SK-N-SH (cell line): ENCODE results near the gene NUF2. TPM values are rescaled to one million over a fixed set of nuclear protein-coding genes. Genes with fewer than 3 reads are reported as not detected.
"Not testable (repeated sequence)": the region's sequence is repeated elsewhere in the genome, so short reads cannot be mapped to it uniquely, and the experiment has no call there.

Experiments used
- CTCF ChIA-PET: fragments of 300-600, 350-600 bp; formaldehyde crosslinking; extraction: SDS; loops from one replicate; lab custom pipeline; 2021; lab: Yijun Ruan, JAX
- POLR2A ChIA-PET: fragments of 350-600 bp; sonication (Branson Sonifier 250); formaldehyde crosslinking; extraction: SDS; loops from one replicate; lab custom pipeline; 2020; ENCODE audit warnings: antibody characterized with exemption, inconsistent platforms; lab: Yijun Ruan, JAX
- DNase-seq: peaks from one replicate; pipeline ENCODE4 v3.0.0; 2012
- H2AFZ ChIP-seq: fragments of 200-600 bp; sonication (generic); 2 replicates; pipeline ENCODE4 v1.8.1; 2016; ENCODE audit warnings: antibody characterized with exemption, mild to moderate bottlenecking, low read depth
- H3F3A ChIP-seq: fragments of 200-600 bp; sonication (generic); replicated peaks from 2 replicates; pipeline ENCODE3; 2016; ENCODE audit warnings: antibody characterized with exemption, mild to moderate bottlenecking; ENCODE audit not compliant: insufficient read depth
- H3K27ac ChIP-seq, 2 experiments: fragments of 200-500 bp in 1 of 2; fragments of 200-600 bp in 1 of 2; sonication (Bioruptor generic) in 1 of 2; sonication (generic), shearing (Covaris generic) in 1 of 2; 2 replicates each; pipeline versions ENCODE4 v1.5.1 to v1.6.1; 2014 to 2016; ENCODE audit warnings: low read depth in 2 of 2, inconsistent platforms in 1 of 2, low read length in 1 of 2, mild to moderate bottlenecking in 1 of 2, mixed read lengths in 1 of 2
- H3K27me3 ChIP-seq: fragments of 200-600 bp; sonication (generic), shearing (Covaris generic); 2 replicates; pipeline ENCODE4 v1.6.1; 2016; ENCODE audit warnings: mixed run types; ENCODE audit not compliant: insufficient read depth
- H3K36me3 ChIP-seq, 2 experiments: fragments of 200-500 bp in 1 of 2; fragments of 200-600 bp in 1 of 2; sonication (Bioruptor generic) in 1 of 2; sonication (generic) in 1 of 2; replicated peaks in 1 of 2; 2 replicates each; pipeline versions ENCODE3 to v1.5.1; 2014 to 2016; ENCODE audit warnings: low read length in 1 of 2, mild to moderate bottlenecking in 1 of 2; ENCODE audit not compliant: insufficient read depth in 2 of 2, control insufficient read depth in 1 of 2
- H3K4me1 ChIP-seq, 2 experiments: fragments of 200-500 bp in 1 of 2; fragments of 200-600 bp in 1 of 2; sonication (Bioruptor generic) in 1 of 2; sonication (generic), shearing (Covaris generic) in 1 of 2; 2 replicates each; pipeline versions ENCODE4 v1.5.1 to v1.6.1; 2014 to 2016; ENCODE audit warnings: low read depth in 1 of 2, low read length in 1 of 2, mixed run types in 1 of 2; ENCODE audit not compliant: insufficient read depth in 2 of 2, control insufficient read depth in 1 of 2
- H3K4me2 ChIP-seq: fragments of 200-600 bp; sonication (generic), shearing (Covaris generic); 2 replicates; pipeline ENCODE4 v1.6.1; 2017; ENCODE audit warnings: mixed run types
- H3K4me3 ChIP-seq, 2 experiments: fragments of 200-500 bp in 1 of 2; fragments of 200-600 bp in 1 of 2; sonication (Bioruptor generic) in 1 of 2; sonication (generic), shearing (Covaris generic) in 1 of 2; 2 replicates each; pipeline versions ENCODE4 v1.5.1 to v1.8.1; 2014 to 2016; ENCODE audit warnings: low read depth in 2 of 2, inconsistent platforms in 1 of 2, low read length in 1 of 2, mild to moderate bottlenecking in 1 of 2, mixed read lengths in 1 of 2, moderate library complexity in 1 of 2
- H3K79me2 ChIP-seq: fragments of 200-600 bp; sonication (generic); 2 replicates; pipeline ENCODE4 v1.8.1; 2017; ENCODE audit warnings: mild to moderate bottlenecking; ENCODE audit not compliant: insufficient read depth
- H3K9ac ChIP-seq: fragments of 200-600 bp; sonication (generic); 2 replicates; pipeline ENCODE4 v1.6.1; 2017; ENCODE audit warnings: mixed run types
- H3K9me2 ChIP-seq: fragments of 200-600 bp; sonication (generic); 2 replicates; pipeline ENCODE4 v1.6.1; 2017; ENCODE audit warnings: mixed run types
- H3K9me3 ChIP-seq: fragments of 200-600 bp; sonication (generic); 2 replicates; pipeline ENCODE4 v1.6.1; 2017; ENCODE audit warnings: mixed run types, mild to moderate bottlenecking, moderate library complexity
- H4K20me1 ChIP-seq: fragments of 200-600 bp; sonication (generic); 2 replicates; pipeline ENCODE4 v1.6.1; 2017; ENCODE audit warnings: mild to moderate bottlenecking, mixed run types; ENCODE audit not compliant: insufficient read depth
- CHD2 ChIP-seq: fragments of 150-350 bp; IDR thresholded peaks from 2 replicates; pipeline ENCODE4 v1.6.1; 2018; ENCODE audit warnings: low read length; ENCODE audit not compliant: partially characterized antibody
- EP300 ChIP-seq, 2 experiments: IDR thresholded peaks; 2 replicates each; pipeline versions ENCODE4 v1.4.0 to v1.6.1; 2012; ENCODE audit warnings: borderline replicate concordance in 1 of 2, low read depth in 1 of 2, low read length in 1 of 2
- EZH2phosphoT487 ChIP-seq: fragments of 200-600 bp; sonication (generic); IDR thresholded peaks from 2 replicates; pipeline ENCODE4 v1.6.1; 2017; ENCODE audit warnings: low read depth, mixed run types, mild to moderate bottlenecking, antibody characterized with exemption, moderate library complexity, borderline replicate concordance
- FOSL2 ChIP-seq: IDR thresholded peaks from 2 replicates; pipeline ENCODE4 v1.4.0; 2012; ENCODE audit warnings: low read depth, mild to moderate bottlenecking, moderate library complexity, borderline replicate concordance
- FOXJ3 ChIP-seq: sonication (generic); formaldehyde crosslinking; IDR thresholded peaks from 2 replicates; pipeline ENCODE4 v1.5.1; 2020; ENCODE audit warnings: mild to moderate bottlenecking, missing genetic modification reagents
- JUND ChIP-seq: IDR thresholded peaks from 2 replicates; pipeline ENCODE4 v1.4.0; 2012
- NFIC ChIP-seq: IDR thresholded peaks from 2 replicates; pipeline ENCODE4 v1.4.0; 2012; ENCODE audit warnings: borderline replicate concordance
- NRF1 ChIP-seq: IDR thresholded peaks from 2 replicates; pipeline ENCODE4 v1.6.1; 2012; ENCODE audit warnings: low read depth, mild to moderate bottlenecking, low read length
- POLR2AphosphoS5 ChIP-seq: IDR thresholded peaks from 2 replicates; pipeline ENCODE4 v1.6.1; 2012; ENCODE audit warnings: low read depth, low read length
- RFX5 ChIP-seq: IDR thresholded peaks from 2 replicates; pipeline ENCODE4 v1.6.1; 2012; ENCODE audit warnings: mild to moderate bottlenecking, improper control_type of control experiment, low read length
- RXRA ChIP-seq: IDR thresholded peaks from 2 replicates; pipeline ENCODE4 v1.4.0; 2012; ENCODE audit warnings: low read depth, mild to moderate bottlenecking, borderline replicate concordance
- SIN3A ChIP-seq: IDR thresholded peaks from 2 replicates; pipeline ENCODE4 v1.6.1; 2012; ENCODE audit warnings: low read depth, mild to moderate bottlenecking, low read length, moderate library complexity, borderline replicate concordance
- TAF1 ChIP-seq: IDR thresholded peaks from 2 replicates; pipeline ENCODE4 v1.6.1; 2012; ENCODE audit warnings: low read depth, mild to moderate bottlenecking, low read length, moderate library complexity, borderline replicate concordance
- TCF12 ChIP-seq: IDR thresholded peaks from 2 replicates; pipeline ENCODE4 v1.4.0; 2012
- TEAD4 ChIP-seq: IDR thresholded peaks from 2 replicates; pipeline ENCODE4 v1.4.0; 2012; ENCODE audit warnings: mild to moderate bottlenecking, borderline replicate concordance; ENCODE audit not compliant: insufficient read depth
- WGBS: methylation state at CpG from one replicate; pipeline ENCODE4 v1.1.6; 2017; ENCODE audit warnings: low lambda C conversion rate; 5-methylcytosine and 5-hydroxymethylcytosine counted together
- polyA plus RNA-seq, 3 experiments: library from polyadenylated mRNA; depleted of rRNA; stranded (reverse); fragments of >200 nt; gene quantifications; 2 replicates each; pipeline ENCODE4 v1.2.3, GENCODE V29; 2012
- TF ChIP-seq, protein P1 (sequence below): fragments of 150-350 bp; IDR thresholded peaks from 2 replicates; pipeline ENCODE4 v1.6.1; 2016; ENCODE audit warnings: mild to moderate bottlenecking, low read depth, low read length
- TF ChIP-seq, protein P2 (sequence below): IDR thresholded peaks from 2 replicates; pipeline ENCODE4 v1.6.1; 2012; ENCODE audit warnings: mild to moderate bottlenecking, low read depth, low read length, moderate library complexity
- TF ChIP-seq, protein P3 (sequence below): IDR thresholded peaks from 2 replicates; pipeline ENCODE4 v1.4.0; 2012; ENCODE audit warnings: low read depth

Gene NUF2
- polyA plus RNA-seq, 1 of the 3 experiments (the other 2 are of a cell fraction), result 11.3 TPM

DNA sequence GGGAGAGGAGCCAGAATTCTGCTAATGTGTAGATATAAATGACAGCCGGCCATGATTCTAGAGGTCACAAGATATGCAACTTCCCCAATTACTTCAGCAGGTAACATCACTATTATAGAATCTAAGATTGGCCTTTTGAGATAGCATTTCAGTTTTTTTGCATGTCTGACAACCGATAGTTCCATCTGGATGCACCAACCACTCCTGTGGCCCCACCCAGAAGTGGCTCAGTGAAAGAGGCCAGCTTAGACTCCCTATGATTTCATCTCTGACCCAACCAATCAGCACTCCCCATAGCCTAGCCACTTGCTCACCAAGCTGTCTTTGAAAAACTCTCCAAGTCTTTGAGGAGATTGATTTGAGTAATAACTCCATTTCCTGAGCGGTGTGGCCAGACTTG is 30.3 kb upstream of the NUF2 start:
- TF ChIP-seq, protein P1, sequence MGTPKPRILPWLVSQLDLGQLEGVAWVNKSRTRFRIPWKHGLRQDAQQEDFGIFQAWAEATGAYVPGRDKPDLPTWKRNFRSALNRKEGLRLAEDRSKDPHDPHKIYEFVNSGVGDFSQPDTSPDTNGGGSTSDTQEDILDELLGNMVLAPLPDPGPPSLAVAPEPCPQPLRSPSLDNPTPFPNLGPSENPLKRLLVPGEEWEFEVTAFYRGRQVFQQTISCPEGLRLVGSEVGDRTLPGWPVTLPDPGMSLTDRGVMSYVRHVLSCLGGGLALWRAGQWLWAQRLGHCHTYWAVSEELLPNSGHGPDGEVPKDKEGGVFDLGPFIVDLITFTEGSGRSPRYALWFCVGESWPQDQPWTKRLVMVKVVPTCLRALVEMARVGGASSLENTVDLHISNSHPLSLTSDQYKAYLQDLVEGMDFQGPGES, result no peak
- no peak for TF ChIP-seq EZH2phosphoT487
- no peak for TF ChIP-seq NFIC
- TF ChIP-seq FOSL2, result no peak
- no peak for TF ChIP-seq POLR2AphosphoS5
- TF ChIP-seq SIN3A, result no peak
- TF ChIP-seq, protein P2, sequence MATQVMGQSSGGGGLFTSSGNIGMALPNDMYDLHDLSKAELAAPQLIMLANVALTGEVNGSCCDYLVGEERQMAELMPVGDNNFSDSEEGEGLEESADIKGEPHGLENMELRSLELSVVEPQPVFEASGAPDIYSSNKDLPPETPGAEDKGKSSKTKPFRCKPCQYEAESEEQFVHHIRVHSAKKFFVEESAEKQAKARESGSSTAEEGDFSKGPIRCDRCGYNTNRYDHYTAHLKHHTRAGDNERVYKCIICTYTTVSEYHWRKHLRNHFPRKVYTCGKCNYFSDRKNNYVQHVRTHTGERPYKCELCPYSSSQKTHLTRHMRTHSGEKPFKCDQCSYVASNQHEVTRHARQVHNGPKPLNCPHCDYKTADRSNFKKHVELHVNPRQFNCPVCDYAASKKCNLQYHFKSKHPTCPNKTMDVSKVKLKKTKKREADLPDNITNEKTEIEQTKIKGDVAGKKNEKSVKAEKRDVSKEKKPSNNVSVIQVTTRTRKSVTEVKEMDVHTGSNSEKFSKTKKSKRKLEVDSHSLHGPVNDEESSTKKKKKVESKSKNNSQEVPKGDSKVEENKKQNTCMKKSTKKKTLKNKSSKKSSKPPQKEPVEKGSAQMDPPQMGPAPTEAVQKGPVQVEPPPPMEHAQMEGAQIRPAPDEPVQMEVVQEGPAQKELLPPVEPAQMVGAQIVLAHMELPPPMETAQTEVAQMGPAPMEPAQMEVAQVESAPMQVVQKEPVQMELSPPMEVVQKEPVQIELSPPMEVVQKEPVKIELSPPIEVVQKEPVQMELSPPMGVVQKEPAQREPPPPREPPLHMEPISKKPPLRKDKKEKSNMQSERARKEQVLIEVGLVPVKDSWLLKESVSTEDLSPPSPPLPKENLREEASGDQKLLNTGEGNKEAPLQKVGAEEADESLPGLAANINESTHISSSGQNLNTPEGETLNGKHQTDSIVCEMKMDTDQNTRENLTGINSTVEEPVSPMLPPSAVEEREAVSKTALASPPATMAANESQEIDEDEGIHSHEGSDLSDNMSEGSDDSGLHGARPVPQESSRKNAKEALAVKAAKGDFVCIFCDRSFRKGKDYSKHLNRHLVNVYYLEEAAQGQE, result no peak
- TF ChIP-seq RFX5, result no peak
- TF ChIP-seq TAF1, result no peak
- TF ChIP-seq, protein P3, sequence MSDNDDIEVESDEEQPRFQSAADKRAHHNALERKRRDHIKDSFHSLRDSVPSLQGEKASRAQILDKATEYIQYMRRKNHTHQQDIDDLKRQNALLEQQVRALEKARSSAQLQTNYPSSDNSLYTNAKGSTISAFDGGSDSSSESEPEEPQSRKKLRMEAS, result no peak
- TF ChIP-seq TCF12, result no peak
- no peak for TF ChIP-seq JUND
- TF ChIP-seq FOXJ3 (CRISPR knock-in tag), result no peak
- no peak for TF ChIP-seq TEAD4
- no peak for TF ChIP-seq CHD2
- no peak for TF ChIP-seq RXRA
- TF ChIP-seq NRF1, result no peak
- no peak for TF ChIP-seq EP300 (IDR thresholded peaks at IDR 0.05; ENCODE audit: borderline replicate concordance in 1 of 2, low read depth in 1 of 2, low read length in 1 of 2)
- no peak overlapping the region for H3K4me2 ChIP-seq
- H3K4me3 ChIP-seq, result no peak overlapping the region
- 90% methylated on average over 3 of the region's 3 CpGs for WGBS
- DNase-seq, result no peak
- H3K9me3 ChIP-seq, result no peaks in the 10 kb centered on the region
- no peak overlapping the region for H2AFZ ChIP-seq
- H3K27me3 ChIP-seq, result no peaks in the 10 kb centered on the region
- H3K9me2 ChIP-seq, result no peaks in the 10 kb centered on the region
- POLR2A ChIA-PET, result no interaction called here
- CTCF ChIA-PET, result interaction anchor here (0.6 to 1.3 kb wide), 2 partner anchors 8 to 1578 kb away, joined by 3 read pairs; no protein-coding TSS in a partner anchor
- no peaks in the 10 kb centered on the region for H3F3A ChIP-seq
- H3K36me3 ChIP-seq, result peaks cover 0 to 7% of the 10 kb centered on the region in 2 experiments
- H3K79me2 ChIP-seq, result no peaks in the 10 kb centered on the region
- no peak overlapping the region for H3K27ac ChIP-seq
- no peaks in the 10 kb centered on the region for H4K20me1 ChIP-seq
- no peaks in the 10 kb centered on the region for H3K4me1 ChIP-seq
- no peak overlapping the region for H3K9ac ChIP-seq

DNA sequence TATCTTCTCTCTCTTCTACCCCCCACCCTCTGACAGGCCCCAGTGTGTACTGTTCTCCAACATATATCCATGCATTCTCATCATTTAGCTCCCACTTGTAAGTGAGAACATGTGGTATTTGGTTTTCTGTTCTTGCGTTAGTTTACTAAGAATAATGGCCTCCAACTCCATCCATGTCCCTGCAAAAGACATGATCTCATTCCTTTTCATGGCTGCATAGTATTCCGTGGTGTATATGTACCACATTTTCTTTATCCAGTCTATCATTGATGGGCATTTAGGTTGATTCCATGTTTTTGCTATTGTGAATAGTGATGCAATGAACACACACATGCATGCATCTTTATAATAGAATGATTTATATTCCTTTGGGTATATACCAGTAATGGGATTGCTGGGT is 29.6 kb upstream of the NUF2 start:
- H4K20me1 ChIP-seq, H3K9me3 ChIP-seq, H3K27ac ChIP-seq, H3K9me2 ChIP-seq, H2AFZ ChIP-seq, H3K4me1 ChIP-seq, POLR2A ChIA-PET, DNase-seq, H3K36me3 ChIP-seq, H3K4me3 ChIP-seq, H3K79me2 ChIP-seq, H3K27me3 ChIP-seq, H3F3A ChIP-seq, H3K4me2 ChIP-seq, H3K9ac ChIP-seq: not testable (repeated sequence)
- 98% methylated on average over 2 of the region's 2 CpGs for WGBS
- CTCF ChIA-PET, result interaction anchor here (1.3 kb wide), 1 partner anchor 7 kb away, joined by 3 read pairs; no protein-coding TSS in a partner anchor

DNA sequence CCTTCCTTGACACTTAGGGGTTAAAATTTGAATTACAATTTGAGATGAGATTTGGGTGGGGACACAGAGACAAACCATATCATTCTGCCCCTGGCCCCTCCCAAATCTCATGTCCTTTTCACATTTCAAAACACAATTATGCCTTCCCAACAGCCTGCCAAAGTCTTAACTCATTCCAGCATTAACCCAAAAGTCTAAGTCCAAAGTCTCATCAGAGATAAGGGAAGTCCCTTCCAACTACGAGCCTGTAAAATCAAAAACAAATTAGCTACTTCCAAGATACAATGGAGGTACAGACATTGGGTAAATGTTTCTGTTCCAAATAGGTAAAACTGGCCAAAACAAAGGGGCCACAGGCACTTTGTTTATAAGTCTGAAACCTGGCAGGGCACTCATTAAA is 28.3 kb upstream of the NUF2 start:
- WGBS, result 94% methylated on average over 1 of the region's 1 CpG
- CTCF ChIA-PET, result not testable (repeated sequence)

More for the DNA sequence above, 28.3 kb upstream of the NUF2 start:
- H3K27ac ChIP-seq, H3K9me2 ChIP-seq, H3K4me2 ChIP-seq, H3K27me3 ChIP-seq, H4K20me1 ChIP-seq, POLR2A ChIA-PET, DNase-seq, H3K79me2 ChIP-seq, H3K9me3 ChIP-seq, H2AFZ ChIP-seq, H3K4me1 ChIP-seq, H3K4me3 ChIP-seq, H3K9ac ChIP-seq, H3F3A ChIP-seq: not testable (repeated sequence)
- peaks cover 2 to 11% of the 10 kb centered on the region in 2 experiments for H3K36me3 ChIP-seq
